ENCODE results near the gene LMBRD1. TPM values are rescaled to one million over a fixed set of nuclear protein-coding genes. Genes with fewer than 3 reads are reported as not detected.

LMBRD1 gene
- total and polyA plus RNA-seq, 2 of the 4 experiments (the other 2 are of a cell fraction), result 3.9 to 8.7 TPM

- no peak overlapping the region for H2AFZ ChIP-seq (replicated peaks; ENCODE audit: low read length, poor library complexity)
- ChIA-PET CTCF (no interaction called here), POLR2A (ENCODE audit: unreplicated experiment) (no interaction called here)
- H2AK5ac ChIP-seq (ENCODE audit: low read depth, low read length), result no peak overlapping the region
- in situ Hi-C loops (cut with MboI; ENCODE audit: low sequenced_read_pairs) (no loop called here), dilution Hi-C loops (cut with HindIII; ENCODE audit: low sequenced_read_pairs, unreplicated experiment) (no loop called here), intact Hi-C loops (cut with micrococcal nuclease) (no loop called here)
- ATAC-seq (ENCODE audit: low read depth) (no peak), DNase-seq (no peak)
- BruUV-seq (replicated peaks), result no TSS peak
- no peak overlapping the region for H4K91ac ChIP-seq (ENCODE audit: insufficient read depth, low read depth, low read length)
- H3K4me2 ChIP-seq (ENCODE audit: low read depth, low read length), result no peak overlapping the region
- no peaks in the 10 kb centered on the region for H3K4me1 ChIP-seq (ENCODE audit: control insufficient read depth, insufficient read depth, low read length)
- no peak overlapping the region for H2AK9ac ChIP-seq (replicated peaks; ENCODE audit: low read depth, low read length, poor library complexity)
- H3K4me3 ChIP-seq (ENCODE audit: insufficient read depth, low read depth, low read length), result no peak overlapping the region
- no peak overlapping the region for H4K5ac ChIP-seq (ENCODE audit: low read depth, low read length)
- H3K18ac ChIP-seq (ENCODE audit: low read depth, low read length), result no peak overlapping the region
- H3K56ac ChIP-seq (ENCODE audit: extremely low read depth, insufficient read depth, low read length), result no peak overlapping the region
- no peak overlapping the region for H3K14ac ChIP-seq (replicated peaks; ENCODE audit: low read depth, low read length)
- no peaks in the 10 kb centered on the region for H3K36me3 ChIP-seq (ENCODE audit: control insufficient read depth, insufficient read depth, low read length)
- no peak overlapping the region for H3K27ac ChIP-seq (ENCODE audit: insufficient read depth, low read length)
- H3K23ac ChIP-seq (ENCODE audit: low read depth, low read length), result no peak overlapping the region
- H2BK5ac ChIP-seq (ENCODE audit: low read depth, low read length, poor library complexity, severe bottlenecking), result no peak overlapping the region
- no peak overlapping the region for H3K9ac ChIP-seq (ENCODE audit: low read depth, low read length)
- H2BK120ac ChIP-seq (ENCODE audit: low read depth, low read length), result no peak overlapping the region
- H3K79me1 ChIP-seq (ENCODE audit: low read depth in 1 of 2, low read length in 2 of 2), result no peaks in the 10 kb centered on the region
- H2BK20ac ChIP-seq (ENCODE audit: low read depth, low read length), result no peak overlapping the region
- no peaks in the 10 kb centered on the region for H3K9me1 ChIP-seq (ENCODE audit: insufficient read depth, low read length)
- H3K27me3 ChIP-seq (ENCODE audit: control insufficient read depth, insufficient read depth, low read length), result no peaks in the 10 kb centered on the region
- TF ChIP-seq POLR2A (IDR thresholded peaks at IDR 0.05; ENCODE audit: low read depth, low read length), result no peak
- TF ChIP-seq RCOR1 (IDR thresholded peaks at IDR 0.05; ENCODE audit: insufficient replicate concordance, low read length), result no peak
- TF ChIP-seq CEBPB (IDR thresholded peaks at IDR 0.05; ENCODE audit: low read depth, low read length), result no peak
- TF ChIP-seq CHD1 (IDR thresholded peaks at IDR 0.05; ENCODE audit: low read depth, low read length), result no peak
- TF ChIP-seq SMC3 (IDR thresholded peaks at IDR 0.05; ENCODE audit: low read depth, low read length), result no peak
- no peak for TF ChIP-seq FOS (IDR thresholded peaks at IDR 0.05; ENCODE audit: low read depth, low read length)
- TF ChIP-seq MAZ (IDR thresholded peaks at IDR 0.05; ENCODE audit: borderline replicate concordance, low read depth, low read length), result no peak
- TF ChIP-seq USF2 (IDR thresholded peaks at IDR 0.05; ENCODE audit: low read depth, low read length), result no peak
- no peak for TF ChIP-seq BHLHE40 (IDR thresholded peaks at IDR 0.05; ENCODE audit: low read depth, low read length)
- TF ChIP-seq CTCF (conservative IDR thresholded peaks at IDR 0.05; ENCODE audit: low read depth, low read length), result no peak
- TF ChIP-seq ELK1 (IDR thresholded peaks at IDR 0.05; ENCODE audit: borderline replicate concordance, low read depth, low read length), result no peak
- no peak for TF ChIP-seq RAD21 (IDR thresholded peaks at IDR 0.05; ENCODE audit: low read length)
- TF ChIP-seq MAFK (IDR thresholded peaks at IDR 0.05; ENCODE audit: low read depth, low read length), result no peak
- TF ChIP-seq NFE2L2 (IDR thresholded peaks at IDR 0.05; ENCODE audit: low read depth, low read length), result no peak
- no peak for TF ChIP-seq RFX5 (IDR thresholded peaks at IDR 0.05; ENCODE audit: low read depth, low read length)
- no peak for TF ChIP-seq MXI1 (IDR thresholded peaks at IDR 0.05; ENCODE audit: borderline replicate concordance, low read depth, low read length)
- H2BK15ac ChIP-seq (ENCODE audit: low read depth, low read length), result no peak overlapping the region
- H3K9me3 ChIP-seq (ENCODE audit: control insufficient read depth, insufficient read depth, low read length), result no peaks in the 10 kb centered on the region
- WGBS, 2 experiments (ENCODE audit: extremely low coverage in 2 of 2, insufficient read length in 1 of 2), result no CpG with 5 or more reads among the region's 1 CpG
- no peak overlapping the region for H4K8ac ChIP-seq (ENCODE audit: low read depth in 2 of 2, low read length in 2 of 2)
- H4K20me1 ChIP-seq (ENCODE audit: insufficient read depth, low read length), result no peaks in the 10 kb centered on the region
- H3K4ac ChIP-seq (ENCODE audit: low read depth, low read length), result no peak overlapping the region
Measured at GRCh38 chr6:69630767-69631166, 166.0 kb downstream of the LMBRD1 start.
